ENCODE data around the gene CA9. TPM values are rescaled to one million over a fixed set of nuclear protein-coding genes. Genes with fewer than 3 reads are reported as not detected.
"Not testable (repeated sequence)": the region's sequence is repeated elsewhere in the genome, so short reads cannot be mapped to it uniquely, and the experiment has no call there.

Gene CA9
- total RNA-seq, 1 donor from 2014 or later, result not detected

- H3K27me3 Mint-ChIP-seq (ENCODE audit: unreplicated experiment), result peaks cover under 1% of the 10 kb centered on the region
- no peak overlapping the region for H3K27ac Mint-ChIP-seq (ENCODE audit: unreplicated experiment)
- H3K36me3 Mint-ChIP-seq (ENCODE audit: unreplicated experiment), result peaks cover 4% of the 10 kb centered on the region
- TF ChIP-seq, protein P1, sequence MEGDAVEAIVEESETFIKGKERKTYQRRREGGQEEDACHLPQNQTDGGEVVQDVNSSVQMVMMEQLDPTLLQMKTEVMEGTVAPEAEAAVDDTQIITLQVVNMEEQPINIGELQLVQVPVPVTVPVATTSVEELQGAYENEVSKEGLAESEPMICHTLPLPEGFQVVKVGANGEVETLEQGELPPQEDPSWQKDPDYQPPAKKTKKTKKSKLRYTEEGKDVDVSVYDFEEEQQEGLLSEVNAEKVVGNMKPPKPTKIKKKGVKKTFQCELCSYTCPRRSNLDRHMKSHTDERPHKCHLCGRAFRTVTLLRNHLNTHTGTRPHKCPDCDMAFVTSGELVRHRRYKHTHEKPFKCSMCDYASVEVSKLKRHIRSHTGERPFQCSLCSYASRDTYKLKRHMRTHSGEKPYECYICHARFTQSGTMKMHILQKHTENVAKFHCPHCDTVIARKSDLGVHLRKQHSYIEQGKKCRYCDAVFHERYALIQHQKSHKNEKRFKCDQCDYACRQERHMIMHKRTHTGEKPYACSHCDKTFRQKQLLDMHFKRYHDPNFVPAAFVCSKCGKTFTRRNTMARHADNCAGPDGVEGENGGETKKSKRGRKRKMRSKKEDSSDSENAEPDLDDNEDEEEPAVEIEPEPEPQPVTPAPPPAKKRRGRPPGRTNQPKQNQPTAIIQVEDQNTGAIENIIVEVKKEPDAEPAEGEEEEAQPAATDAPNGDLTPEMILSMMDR (IDR thresholded peaks at IDR 0.05), result no peak
- H3K4me1 Mint-ChIP-seq (ENCODE audit: unreplicated experiment), result peaks cover 15% of the 10 kb centered on the region
- H3K4me3 Mint-ChIP-seq (ENCODE audit: unreplicated experiment), result no peak overlapping the region
- no peak for DNase-seq (ENCODE audit: extremely low spot score, unreplicated experiment)
- H3K9me3 Mint-ChIP-seq (ENCODE audit: unreplicated experiment), result no peaks in the 10 kb centered on the region
Observed at GRCh38 chr9:35643046-35643445, 30.7 kb upstream of the CA9 start.

DNA sequence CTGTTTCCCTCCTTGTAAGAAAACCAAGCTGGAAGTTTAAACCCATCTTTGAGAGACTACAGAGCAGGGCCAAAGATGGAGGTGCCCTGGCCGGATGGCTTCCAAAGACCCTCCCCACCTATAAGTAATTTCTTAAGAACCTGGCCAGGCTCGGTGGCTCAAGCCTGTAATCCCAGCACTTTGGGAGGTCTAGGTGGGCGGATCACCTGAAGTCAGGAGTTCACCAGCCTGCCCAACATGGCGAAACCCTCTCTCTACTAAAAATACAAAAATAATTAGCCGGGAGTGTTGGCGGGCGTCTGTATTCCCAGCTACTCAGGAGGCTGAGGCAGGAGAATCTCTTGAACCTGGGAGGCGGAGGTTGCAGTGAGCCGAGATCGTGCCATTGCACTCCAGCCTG is 28.0 kb upstream of the CA9 start:
- not testable (repeated sequence) for H3K4me1 Mint-ChIP-seq (ENCODE audit: unreplicated experiment); DNase-seq (ENCODE audit: extremely low spot score, unreplicated experiment); H3K27me3 Mint-ChIP-seq (ENCODE audit: unreplicated experiment); H3K36me3 Mint-ChIP-seq (ENCODE audit: unreplicated experiment); H3K9me3 Mint-ChIP-seq (ENCODE audit: unreplicated experiment)
- H3K4me3 Mint-ChIP-seq (ENCODE audit: unreplicated experiment), result peak overlapping the region; percentile 85
- peak overlapping the region; percentile 93 for H3K27ac Mint-ChIP-seq (ENCODE audit: unreplicated experiment)

- Mint-ChIP-seq H3K4me1 (ENCODE audit: unreplicated experiment) (peaks cover 9% of the 10 kb centered on the region), H3K36me3 (ENCODE audit: unreplicated experiment) (no peaks in the 10 kb centered on the region), H3K4me3 (ENCODE audit: unreplicated experiment) (peak overlapping the region; percentile 85), H3K27me3 (ENCODE audit: unreplicated experiment) (no peaks in the 10 kb centered on the region), H3K27ac (ENCODE audit: unreplicated experiment) (peak overlapping the region; percentile 93), H3K9me3 (ENCODE audit: unreplicated experiment) (no peaks in the 10 kb centered on the region)
- TF ChIP-seq, protein P1 (IDR thresholded peaks at IDR 0.05), result no peak
- no peak for DNase-seq (ENCODE audit: extremely low spot score, unreplicated experiment)
Observed at GRCh38 chr9:35646153-35646532, 27.6 kb upstream of the CA9 start.

- DNase-seq (ENCODE audit: extremely low spot score, unreplicated experiment), result peak; percentile 98
- Mint-ChIP-seq H3K4me1 (ENCODE audit: unreplicated experiment) (peaks cover 9% of the 10 kb centered on the region), H3K27ac (ENCODE audit: unreplicated experiment) (peak overlapping the region; percentile 93), H3K9me3 (ENCODE audit: unreplicated experiment) (no peaks in the 10 kb centered on the region), H3K36me3 (ENCODE audit: unreplicated experiment) (no peaks in the 10 kb centered on the region), H3K27me3 (ENCODE audit: unreplicated experiment) (no peaks in the 10 kb centered on the region), H3K4me3 (ENCODE audit: unreplicated experiment) (peak overlapping the region; percentile 85)
- TF ChIP-seq, protein P1 (IDR thresholded peaks at IDR 0.05), result peak; percentile 92
Observed at GRCh38 chr9:35646533-35647265, 27.0 kb upstream of the CA9 start.

DNA sequence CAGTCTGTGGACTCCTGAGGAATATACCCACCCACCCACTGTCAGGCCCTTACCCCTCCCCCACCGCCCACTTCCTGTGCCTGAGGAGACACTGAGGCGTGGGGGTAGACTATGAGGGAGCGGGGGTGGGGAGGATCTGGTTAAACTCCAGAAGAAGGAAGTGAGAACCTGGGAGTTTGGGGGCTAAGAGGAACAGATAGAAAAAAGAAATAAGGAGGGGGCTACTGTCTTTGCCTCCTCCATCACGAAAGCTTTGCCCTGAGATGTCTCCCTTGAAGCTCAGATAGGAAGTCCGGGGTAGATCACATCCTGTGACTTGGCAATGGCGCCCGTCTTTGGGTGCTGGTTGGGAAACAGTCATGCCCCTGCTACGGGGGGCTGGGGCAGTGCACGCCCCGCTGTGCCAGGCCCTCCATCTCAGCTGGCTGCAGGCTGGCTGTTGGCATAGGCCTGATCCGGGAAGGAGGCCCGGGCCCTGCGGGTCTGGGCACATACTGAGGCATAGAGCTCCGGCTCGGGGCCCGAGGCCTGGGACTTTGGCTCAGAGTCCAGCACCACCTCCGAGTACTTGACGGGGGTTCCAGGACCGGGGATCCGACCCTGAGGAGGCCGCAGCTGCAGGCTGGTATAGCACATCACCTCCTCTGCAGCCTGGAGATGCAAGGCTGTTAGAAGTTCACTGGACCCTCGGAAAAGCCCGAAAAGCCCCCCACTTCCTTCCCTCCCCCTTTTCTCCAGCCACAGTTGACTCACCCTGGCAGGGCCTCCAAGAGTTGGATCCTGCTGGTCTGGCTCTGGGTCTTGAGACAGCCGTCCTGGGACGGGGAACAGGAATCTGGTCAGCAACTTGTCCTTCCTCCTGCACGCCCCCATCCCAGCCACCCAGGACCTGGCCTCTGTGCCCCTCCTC is 24.0 kb upstream of the CA9 start:
- no peaks in the 10 kb centered on the region for H3K36me3 Mint-ChIP-seq (ENCODE audit: unreplicated experiment)
- TF ChIP-seq, protein P1 (IDR thresholded peaks at IDR 0.05), result no peak
- H3K4me1 Mint-ChIP-seq (ENCODE audit: unreplicated experiment), result peaks cover 9% of the 10 kb centered on the region
- H3K4me3 Mint-ChIP-seq (ENCODE audit: unreplicated experiment), result no peak overlapping the region
- H3K27me3 Mint-ChIP-seq (ENCODE audit: unreplicated experiment), result no peaks in the 10 kb centered on the region
- H3K27ac Mint-ChIP-seq (ENCODE audit: unreplicated experiment), result no peak overlapping the region
- H3K9me3 Mint-ChIP-seq (ENCODE audit: unreplicated experiment), result no peaks in the 10 kb centered on the region
- DNase-seq (ENCODE audit: extremely low spot score, unreplicated experiment), result no peak

Measured in osteocyte (in vitro differentiated cells).